Progenitor cell of endocrine pancreas (in vitro differentiated cells): ENCODE results near the gene ASB16. TPM values are rescaled to one million over a fixed set of nuclear protein-coding genes. Genes with fewer than 3 reads are reported as not detected.
A peak's percentile ranks its signal among the peaks of the same experiment; 100 is the strongest.

Experiments used
- DNase-seq: peaks from one replicate; pipeline ENCODE4 v3.0.0; 2021; ENCODE audit warnings: low spot score; ENCODE audit not compliant: unreplicated experiment
- H3K27ac Mint-ChIP-seq: 2 replicates; pipeline ENCODE4 v1.8.0; 2021; ENCODE audit warnings: mild to moderate bottlenecking, moderate library complexity, mixed read lengths
- H3K27me3 Mint-ChIP-seq: 2 replicates; pipeline ENCODE4 v1.8.0; 2021; ENCODE audit warnings: mixed read lengths
- H3K36me3 Mint-ChIP-seq: 2 replicates; pipeline ENCODE4 v1.8.0; 2022; ENCODE audit warnings: mixed read lengths; ENCODE audit not compliant: insufficient read depth
- H3K4me1 Mint-ChIP-seq: 2 replicates; pipeline ENCODE4 v1.8.0; 2021; ENCODE audit warnings: low read depth, mixed read lengths
- H3K4me3 Mint-ChIP-seq: 2 replicates; pipeline ENCODE4 v1.8.0; 2021; ENCODE audit warnings: low read depth, mild to moderate bottlenecking, moderate library complexity, mixed read lengths
- H3K9me3 Mint-ChIP-seq: 2 replicates; pipeline ENCODE4 v1.8.0; 2021; ENCODE audit warnings: low read depth, mixed read lengths
- CTCF ChIP-seq: fragments of 200-600 bp; sonication (generic); IDR thresholded peaks from one replicate; pipeline ENCODE4 v1.5.0; 2021; ENCODE audit warnings: antibody characterized with exemption, mild to moderate bottlenecking; ENCODE audit not compliant: unreplicated experiment
- total RNA-seq: library from RNA; stranded (reverse); gene quantifications from 2 replicates; pipeline ENCODE4 v1.2.1, GENCODE V29; 2021

ASB16 gene
- total RNA-seq, 1 donor from 2014 or later = 0.89 TPM

DNA sequence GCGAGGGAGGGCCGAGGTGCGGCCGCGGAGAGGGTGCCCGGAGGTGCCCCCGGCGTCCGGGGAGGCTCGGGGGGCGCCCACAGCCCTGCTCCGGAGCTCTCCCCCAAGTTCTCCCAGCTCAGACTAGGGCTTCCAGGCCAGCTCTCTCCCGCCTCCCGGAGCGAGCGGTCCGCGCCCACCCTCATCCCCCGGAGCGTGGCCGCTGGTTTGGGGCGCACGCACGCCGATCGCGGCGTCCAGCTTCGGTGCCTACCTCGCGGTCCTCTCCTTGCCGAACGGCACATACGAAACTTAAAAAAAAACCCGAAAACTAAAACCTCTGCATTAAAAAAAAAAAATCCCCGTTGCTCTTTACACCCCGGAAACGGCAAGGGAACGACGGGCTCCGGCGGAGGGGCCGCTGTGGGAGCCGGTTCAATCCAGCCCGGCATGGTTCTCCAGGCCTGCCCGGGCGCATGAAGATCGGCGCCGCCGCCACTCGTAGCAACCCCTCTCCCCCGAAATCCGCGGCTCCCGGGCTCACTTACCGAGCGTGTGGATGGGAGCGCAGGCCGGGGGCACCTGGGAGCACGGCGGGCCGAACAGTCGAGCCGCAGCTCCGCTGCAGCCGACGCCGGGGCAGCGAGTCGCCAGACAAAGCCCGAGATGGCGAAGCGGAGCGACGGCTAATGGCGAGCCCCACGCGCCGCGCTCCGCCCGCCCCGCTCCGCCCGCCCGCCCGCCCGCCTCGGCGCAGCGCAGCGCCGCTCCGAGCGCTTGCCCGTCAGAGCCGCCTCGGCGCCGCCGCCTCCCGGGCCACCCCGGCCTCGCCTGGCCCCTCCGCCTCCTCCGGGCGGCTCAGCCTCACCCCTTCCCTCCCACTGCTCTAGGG is 49.9 kb downstream of the ASB16 start:
- H3K27ac Mint-ChIP-seq = peak overlapping the region; percentile 95
- no peak for TF ChIP-seq CTCF
- DNase-seq = peak; percentile 39

GRCh38 chr17:44221084-44221861 is 50.8 kb downstream of the ASB16 start:
- peak; percentile 62 for DNase-seq
- Mint-ChIP-seq H3K36me3 (peaks cover 7% of the 10 kb centered on the region), H3K9me3 (no peaks in the 10 kb centered on the region), H3K27ac (peak overlapping the region; percentile 90), H3K4me1 (peaks cover 14% of the 10 kb centered on the region), H3K27me3 (no peaks in the 10 kb centered on the region), H3K4me3 (peak overlapping the region; percentile 91)
- no peak for TF ChIP-seq CTCF

More for the DNA sequence above, 49.9 kb downstream of the ASB16 start:
- Mint-ChIP-seq H3K27me3 (no peaks in the 10 kb centered on the region), H3K4me1 (peaks cover 14% of the 10 kb centered on the region), H3K4me3 (peak overlapping the region; percentile 91), H3K36me3 (peaks cover 7% of the 10 kb centered on the region), H3K9me3 (no peaks in the 10 kb centered on the region)

DNA sequence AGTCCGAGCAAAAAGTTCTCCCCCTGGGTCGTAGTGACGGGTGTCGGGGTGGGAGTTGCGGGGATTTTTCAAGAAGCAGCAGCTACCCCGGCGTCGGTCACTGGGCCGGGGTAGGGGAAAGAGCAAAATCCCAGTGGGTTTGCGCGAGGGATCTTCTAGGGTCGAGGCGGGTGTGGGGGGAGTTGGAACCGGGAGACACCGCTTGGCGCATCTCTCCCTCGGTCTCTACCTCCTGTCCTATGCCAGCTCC is 51.3 kb downstream of the ASB16 start:
- H3K36me3 Mint-ChIP-seq = peaks cover 3% of the 10 kb centered on the region
- no peak for DNase-seq

DNA sequence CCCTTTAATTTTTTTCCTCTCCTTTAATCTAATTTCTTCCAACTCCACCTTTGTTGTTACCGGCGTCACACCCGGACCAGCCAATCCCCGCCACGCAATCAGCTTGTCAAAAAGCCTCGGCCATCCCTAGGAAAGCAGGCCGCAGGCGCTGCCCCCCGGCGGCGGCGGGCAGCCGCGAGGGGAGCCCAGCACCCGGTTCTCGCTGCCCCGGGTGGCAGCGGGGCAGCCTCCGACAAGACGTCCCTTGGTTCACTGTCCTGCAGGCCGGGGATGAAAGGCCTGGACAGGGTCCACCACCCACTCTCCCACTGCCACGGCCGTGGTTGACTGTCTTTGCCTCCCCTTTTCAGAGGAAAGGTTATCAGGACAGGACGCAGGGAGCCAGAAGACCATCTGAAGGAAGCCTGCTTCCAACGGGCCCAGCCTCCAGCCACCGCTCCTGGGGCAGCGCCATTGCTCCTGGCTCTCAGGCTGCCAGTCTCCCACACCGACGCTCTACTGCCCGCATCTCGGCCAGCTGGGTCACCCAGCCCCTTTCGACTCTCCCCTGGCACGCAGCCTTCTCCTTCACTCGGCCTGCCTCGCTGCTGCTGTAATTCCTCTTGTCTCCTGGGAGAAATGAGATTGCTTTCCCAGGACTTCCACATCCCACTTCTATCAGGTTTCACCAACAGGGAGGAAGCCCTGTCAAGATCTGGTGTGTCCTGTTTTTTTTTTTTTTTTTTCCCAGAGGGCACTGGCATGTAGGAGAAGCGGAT is 51.8 kb downstream of the ASB16 start:
- peak; percentile 30 for TF ChIP-seq CTCF
- no peaks in the 10 kb centered on the region for H3K27me3 Mint-ChIP-seq
- H3K9me3 Mint-ChIP-seq = no peaks in the 10 kb centered on the region
- H3K4me1 Mint-ChIP-seq = peaks cover 14% of the 10 kb centered on the region
- no peaks in the 10 kb centered on the region for H3K36me3 Mint-ChIP-seq
- peak overlapping the region; percentile 91 for H3K4me3 Mint-ChIP-seq
- no peak for DNase-seq
- H3K27ac Mint-ChIP-seq = peak overlapping the region; percentile 90

More for the DNA sequence above, 51.3 kb downstream of the ASB16 start:
- Mint-ChIP-seq H3K4me1 (peaks cover 14% of the 10 kb centered on the region), H3K27ac (peak overlapping the region; percentile 90), H3K4me3 (peak overlapping the region; percentile 91), H3K27me3 (no peaks in the 10 kb centered on the region), H3K9me3 (no peaks in the 10 kb centered on the region)
- no peak for TF ChIP-seq CTCF

- no peak overlapping the region for H3K4me3 Mint-ChIP-seq
- DNase-seq = no peak
- H3K4me1 Mint-ChIP-seq = peaks cover 10% of the 10 kb centered on the region
- TF ChIP-seq CTCF = no peak
- H3K9me3 Mint-ChIP-seq = no peaks in the 10 kb centered on the region
- no peaks in the 10 kb centered on the region for H3K27me3 Mint-ChIP-seq
- no peaks in the 10 kb centered on the region for H3K36me3 Mint-ChIP-seq
- no peak overlapping the region for H3K27ac Mint-ChIP-seq
Observed at GRCh38 chr17:44223541-44224071, 53.1 kb downstream of the ASB16 start.
